Adrenal gland (tissue), 12 donors: ENCODE measurements around the gene ELK4. TPM values are rescaled to one million over a fixed set of nuclear protein-coding genes. Genes with fewer than 3 reads are reported as not detected.
A peak's percentile ranks its signal among the peaks of the same experiment; 100 is the strongest.

Source experiments
- DNase-seq, 7 donors: peaks; one replicate each; pipeline ENCODE4 v3.0.0-alpha.2; 2019 to 2020
- H3K27ac ChIP-seq, 5 donors: fragments of 200-600 bp; sonication (generic) in 4 of 5; 1 replicate in 3 of 5; 2 replicates in 2 of 5; pipeline versions ENCODE4 v1.5.1 to v1.8.0; 2016 to 2020; ENCODE audit warnings: mild to moderate bottlenecking in 1 of 5
- H3K27me3 ChIP-seq: fragments of 200-600 bp; 2 replicates; pipeline ENCODE4 v1.8.0; 2021
- H3K36me3 ChIP-seq, 2 donors: fragments of 200-600 bp; replicated peaks in 1 of 2; 1 replicate in 1 of 2; 2 replicates in 1 of 2; pipeline versions ENCODE4 v1.5.1 to v1.8.0; 2018 to 2022
- H3K4me1 ChIP-seq, 2 donors: fragments of 200-600 bp; replicated peaks in 1 of 2; 1 replicate in 1 of 2; 2 replicates in 1 of 2; pipeline versions ENCODE4 v1.5.1 to v1.8.0; 2018 to 2021
- H3K4me3 ChIP-seq, 4 donors: fragments of 200-600 bp; sonication (generic) in 3 of 4; one replicate each; pipeline ENCODE4 v1.5.1; 2016 to 2018
- H3K9me3 ChIP-seq, 3 donors: fragments of 200-600 bp; sonication (generic) in 1 of 3; replicated peaks in 1 of 3; 1 replicate in 2 of 3; 2 replicates in 1 of 3; pipeline versions ENCODE4 v1.5.1 to v1.8.0; 2016 to 2021
- POLR2A ChIP-seq, 2 donors: fragments of 450-650 bp; IDR thresholded peaks; one replicate each; pipeline ENCODE4 v1.6.1; 2017; ENCODE audit warnings: antibody characterized with exemption in 2 of 2, mild to moderate bottlenecking in 2 of 2, moderate library complexity in 1 of 2
- WGBS, 4 donors: extraction: QIAGEN DNeasy Blood & Tissue Kit in 2 of 4; methylation state at CpG; one replicate each; pipeline versions ENCODE4 v1.1.5 to v1.1.7; 2013 to 2017; 5-methylcytosine and 5-hydroxymethylcytosine counted together
- intact Hi-C, 2 donors: fragments of 100-400 bp; cut with DNase I; formaldehyde crosslinking; loops; one replicate each; pipeline versions ENCODE4 v1.14.1 to v1.15.0; 2022 to 2023
- polyA plus RNA-seq, 3 donors: library from polyadenylated mRNA; stranded (reverse); fragments of 200-250 nt in 2 of 3; fragments of 350-450 nt in 1 of 3; fragmentation: Illumina TruSeq in 1 of 3; extraction: RNeasy Lipid Tissue Mini Kit (QIAGEN cat#74804) in 1 of 3; gene quantifications; one replicate each; pipeline ENCODE4 v1.2.3, GENCODE V29; 2013 to 2014
- total RNA-seq, 9 donors: library from RNA; depleted of rRNA in 4 of 9; stranded (reverse); fragments of >200 nt in 4 of 9; fragments of 120-200 nt in 1 of 9; fragmentation: NEBNext Ultra II Directional in 1 of 9; extraction: Animal tissue kit (Norgen Biotek cat#: 25700) in 1 of 9; gene quantifications; one replicate each; pipeline versions ENCODE4 v1.1.0 to v1.2.4, GENCODE V29; 2013 to 2023
- TF ChIP-seq, protein P1 (sequence below), 6 experiments: fragments of 450-650 bp in 4 of 6; fragments of 200-600 bp in 2 of 6; sonication (generic) in 1 of 6; IDR thresholded peaks; 1 replicate in 5 of 6; 2 replicates in 1 of 6; pipeline versions ENCODE4 v1.5.1 to v1.8.0; 2016 to 2021; ENCODE audit warnings: antibody characterized with exemption in 6 of 6, mild to moderate bottlenecking in 2 of 6, moderate library complexity in 1 of 6
- donor health status: healthy with polysubstance abuse.
- donor health status: Bipolar disorder and iron deficiency.
- donor health status: DM: yes; HTN: yes; CAD: no.
- donor health status: DM: no; HTN: no; CAD: no.
- donor health status: DM: no; HTN: no; CAD: no.
- donor health status: DM: yes; HTN: yes; CAD: no.

The ELK4 gene
- total and polyA plus RNA-seq, 12 donors, result 3.6 to 40.2 (median 14.0) TPM

DNA sequence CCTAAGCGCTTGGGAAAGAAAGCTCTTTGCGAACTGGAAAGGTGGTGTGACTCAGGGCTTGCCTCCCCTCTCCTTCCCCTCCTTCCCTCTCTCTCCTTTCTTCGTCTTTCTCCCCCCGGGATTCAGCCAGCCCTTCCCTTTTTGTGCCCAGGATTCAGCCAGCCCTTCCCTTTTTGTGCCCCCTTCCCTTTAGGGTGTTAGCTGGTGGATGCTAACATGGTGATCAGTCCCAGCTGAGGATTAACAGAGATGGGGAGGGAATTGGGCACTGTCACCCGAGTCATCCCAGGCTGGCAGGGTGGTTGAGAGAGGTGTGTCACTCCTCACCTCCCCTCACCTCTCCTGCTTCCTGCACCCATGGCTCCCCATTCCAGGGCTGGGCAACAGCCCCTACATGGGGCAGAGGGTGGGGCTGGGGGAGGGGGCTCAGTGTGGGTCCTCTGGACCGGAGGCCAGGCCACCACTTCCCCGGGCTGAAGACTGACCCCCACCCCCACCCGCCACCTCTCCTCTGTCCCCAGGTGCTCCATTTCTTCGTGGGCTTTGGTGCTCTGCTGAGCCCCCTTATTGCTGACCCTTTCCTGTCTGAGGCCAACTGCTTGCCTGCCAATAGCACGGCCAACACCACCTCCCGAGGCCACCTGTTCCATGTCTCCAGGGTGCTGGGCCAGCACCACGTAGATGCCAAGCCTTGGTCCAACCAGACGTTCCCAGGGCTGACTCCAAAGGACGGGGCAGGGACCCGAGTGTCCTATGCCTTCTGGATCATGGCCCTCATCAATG, 51.5 kb downstream of the ELK4 start:
- H3K27ac ChIP-seq, result no peak overlapping the region
- intact Hi-C loops, result no loop called here
- H3K4me1 ChIP-seq, result peaks cover 0 to 4% of the 10 kb centered on the region in 2 donors
- WGBS, 4 donors, result 85 to 87% (median 86%) methylated on average over 9 to 15 of the region's 15 CpGs
- DNase-seq, result no peak
- no peaks in the 10 kb centered on the region for H3K36me3 ChIP-seq
- no peak overlapping the region for H3K4me3 ChIP-seq
- H3K9me3 ChIP-seq, result no peaks in the 10 kb centered on the region
- H3K27me3 ChIP-seq, result no peaks in the 10 kb centered on the region
- TF ChIP-seq, protein P1, sequence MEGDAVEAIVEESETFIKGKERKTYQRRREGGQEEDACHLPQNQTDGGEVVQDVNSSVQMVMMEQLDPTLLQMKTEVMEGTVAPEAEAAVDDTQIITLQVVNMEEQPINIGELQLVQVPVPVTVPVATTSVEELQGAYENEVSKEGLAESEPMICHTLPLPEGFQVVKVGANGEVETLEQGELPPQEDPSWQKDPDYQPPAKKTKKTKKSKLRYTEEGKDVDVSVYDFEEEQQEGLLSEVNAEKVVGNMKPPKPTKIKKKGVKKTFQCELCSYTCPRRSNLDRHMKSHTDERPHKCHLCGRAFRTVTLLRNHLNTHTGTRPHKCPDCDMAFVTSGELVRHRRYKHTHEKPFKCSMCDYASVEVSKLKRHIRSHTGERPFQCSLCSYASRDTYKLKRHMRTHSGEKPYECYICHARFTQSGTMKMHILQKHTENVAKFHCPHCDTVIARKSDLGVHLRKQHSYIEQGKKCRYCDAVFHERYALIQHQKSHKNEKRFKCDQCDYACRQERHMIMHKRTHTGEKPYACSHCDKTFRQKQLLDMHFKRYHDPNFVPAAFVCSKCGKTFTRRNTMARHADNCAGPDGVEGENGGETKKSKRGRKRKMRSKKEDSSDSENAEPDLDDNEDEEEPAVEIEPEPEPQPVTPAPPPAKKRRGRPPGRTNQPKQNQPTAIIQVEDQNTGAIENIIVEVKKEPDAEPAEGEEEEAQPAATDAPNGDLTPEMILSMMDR (IDR thresholded peaks at IDR 0.05), result no peak
- TF ChIP-seq POLR2A (IDR thresholded peaks at IDR 0.05), result no peak

DNA sequence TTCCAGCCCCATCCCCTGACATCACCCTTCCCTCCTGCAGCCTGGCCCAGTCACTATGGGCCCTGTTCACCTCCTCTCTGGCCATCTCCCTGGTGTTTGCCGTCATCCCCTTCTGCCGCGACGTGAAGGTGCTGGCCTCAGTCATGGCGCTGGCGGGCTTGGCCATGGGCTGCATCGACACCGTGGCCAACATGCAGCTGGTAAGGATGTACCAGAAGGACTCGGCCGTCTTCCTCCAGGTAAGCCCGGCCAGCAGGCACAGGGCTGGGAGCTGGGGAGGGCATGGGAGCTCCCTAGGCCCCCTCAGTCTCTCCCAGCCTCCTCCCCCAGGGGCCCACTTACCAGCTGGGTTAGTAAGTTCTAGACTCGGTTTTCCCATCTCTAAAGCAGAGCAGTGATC, 52.1 kb downstream of the ELK4 start:
- no peaks in the 10 kb centered on the region for H3K9me3 ChIP-seq
- H3K27me3 ChIP-seq, result no peaks in the 10 kb centered on the region
- H3K4me3 ChIP-seq, result no peak overlapping the region
- no peaks in the 10 kb centered on the region for H3K36me3 ChIP-seq
- H3K4me1 ChIP-seq, result peaks cover 0 to 4% of the 10 kb centered on the region in 2 donors
- WGBS, 4 donors, result 92 to 100% (median 94%) methylated on average over 9 to 12 of the region's 12 CpGs
- intact Hi-C loops, result no loop called here
- H3K27ac ChIP-seq, result no peak overlapping the region
- no peak for TF ChIP-seq POLR2A (IDR thresholded peaks at IDR 0.05)
- TF ChIP-seq, protein P1 (IDR thresholded peaks at IDR 0.05), result no peak
- peak in 1 of 7 donors; percentile 18 for DNase-seq

DNA sequence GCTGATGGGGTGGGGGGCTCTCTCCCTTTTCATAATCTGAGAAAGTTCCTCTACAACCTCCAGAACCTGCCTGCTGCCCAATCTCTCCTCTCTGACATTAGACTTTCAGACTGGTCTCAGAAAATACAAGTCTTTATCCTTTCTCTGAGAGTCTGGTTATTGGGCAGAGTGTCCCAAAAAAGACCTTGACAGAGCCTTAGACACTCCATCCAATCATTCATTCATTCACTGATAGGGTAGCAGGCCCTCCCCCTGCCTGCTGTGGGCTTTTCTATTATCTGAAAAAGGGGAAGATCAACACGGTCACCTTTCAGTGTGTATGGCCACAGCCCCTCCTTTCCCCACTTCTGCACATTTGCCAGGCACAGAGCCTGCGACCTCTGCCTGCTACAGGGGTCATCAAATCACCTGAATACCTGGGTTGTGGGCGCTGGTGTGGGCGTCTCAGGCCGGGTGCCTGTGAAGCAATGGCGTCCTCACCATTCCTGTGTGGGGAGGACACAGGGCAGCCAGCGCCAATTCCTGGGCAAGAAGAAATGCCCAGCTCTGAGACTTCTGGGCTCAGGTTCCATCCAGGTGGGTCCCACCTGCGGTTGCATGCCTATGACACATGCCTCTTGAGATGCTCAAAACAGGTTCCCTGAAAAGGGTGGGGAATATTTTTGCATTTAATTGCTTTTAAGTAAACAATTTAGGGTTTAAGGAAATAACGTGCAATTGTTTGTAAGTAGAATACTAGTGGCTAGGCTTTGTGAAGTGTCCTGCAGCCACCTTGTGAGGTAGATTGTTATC, 52.8 kb downstream of the ELK4 start:
- TF ChIP-seq, protein P1 (IDR thresholded peaks at IDR 0.05), result no peak
- WGBS, 4 donors, result 77 to 87% (median 79%) methylated on average over 6 to 9 of the region's 9 CpGs
- peak in 1 of 7 donors; percentile 27 for DNase-seq
- no peak overlapping the region for H3K4me3 ChIP-seq
- peaks cover 0 to 4% of the 10 kb centered on the region in 2 donors for H3K4me1 ChIP-seq
- peak overlapping the region in 1 of 5 donors; percentile 21 for H3K27ac ChIP-seq
- intact Hi-C loops, result no loop called here
- no peaks in the 10 kb centered on the region for H3K27me3 ChIP-seq
- H3K9me3 ChIP-seq, result no peaks in the 10 kb centered on the region
- H3K36me3 ChIP-seq, result no peaks in the 10 kb centered on the region

DNA sequence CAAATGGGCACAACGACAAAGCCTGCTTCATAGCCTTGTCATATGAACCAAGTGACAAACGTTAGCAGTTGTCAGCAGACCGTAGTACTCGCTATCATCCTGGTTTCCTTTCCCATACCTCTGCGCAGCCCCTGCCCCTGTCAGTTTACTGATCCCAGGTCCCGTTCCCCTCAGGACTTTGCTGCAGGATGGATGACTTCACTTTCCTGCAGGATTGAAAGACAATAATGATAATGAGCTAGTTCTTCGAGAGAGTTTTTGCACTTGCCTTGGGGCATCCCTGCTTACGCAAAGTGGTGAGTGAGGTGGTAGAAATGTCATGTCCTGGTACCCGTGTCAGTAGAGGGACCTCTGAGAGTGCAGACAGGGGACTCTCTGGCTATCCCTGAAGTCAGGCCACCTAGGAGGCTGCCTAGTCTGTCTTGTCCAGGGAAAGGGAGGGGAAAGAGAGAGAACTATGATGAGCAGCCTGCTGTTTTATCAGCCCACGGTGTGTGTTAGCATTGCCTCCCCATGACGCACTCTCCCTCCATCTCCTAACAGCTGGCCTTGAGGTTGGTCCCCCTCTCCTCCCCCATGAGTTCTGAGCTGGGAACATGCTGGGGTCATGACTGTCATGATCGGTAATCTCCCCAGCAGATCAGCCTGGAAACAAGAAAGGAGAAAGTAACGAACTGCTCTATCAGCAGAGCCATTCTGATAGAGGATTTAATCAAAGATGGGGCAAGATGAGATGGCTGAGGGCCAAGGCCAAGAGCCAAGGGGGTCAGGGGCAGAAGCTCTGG, 53.7 kb downstream of the ELK4 start:
- 43 to 49% (median 46%) methylated on average over 13 of the region's 13 CpGs for WGBS, 4 donors
- H3K27me3 ChIP-seq, result no peaks in the 10 kb centered on the region
- DNase-seq, result peak in 6 of 7 donors; percentile 54 to 85 (median 74)
- TF ChIP-seq, protein P1 (IDR thresholded peaks at IDR 0.05), result no peak
- TF ChIP-seq POLR2A (IDR thresholded peaks at IDR 0.05), result no peak
- peak overlapping the region in 1 of 5 donors; percentile 21 for H3K27ac ChIP-seq
- no peaks in the 10 kb centered on the region for H3K36me3 ChIP-seq
- H3K9me3 ChIP-seq, result no peaks in the 10 kb centered on the region
- intact Hi-C loops, result no loop called here
- no peak overlapping the region for H3K4me3 ChIP-seq
- H3K4me1 ChIP-seq, result peaks cover 0 to 4% of the 10 kb centered on the region in 2 donors
